Endodermal cell (in vitro differentiated cells): ENCODE measurements around the gene CAPNS1. TPM values are rescaled to one million over a fixed set of nuclear protein-coding genes. Genes with fewer than 3 reads are reported as not detected.

Source experiments
- DNase-seq: peaks from one replicate; pipeline ENCODE4 v3.0.0-alpha.2; 2017
- H3K27ac ChIP-seq: 2 replicates; pipeline ENCODE4 v1.5.1; 2013; ENCODE audit warnings: mild to moderate bottlenecking, low read depth, low read length, moderate library complexity
- H3K27me3 ChIP-seq: 2 replicates; pipeline ENCODE4 v1.6.1; 2013; ENCODE audit warnings: mild to moderate bottlenecking, low read length, moderate library complexity; ENCODE audit not compliant: insufficient read depth, control insufficient read depth, poor library complexity, severe bottlenecking
- H3K36me3 ChIP-seq: 2 replicates; pipeline ENCODE4 v1.7.0; 2013; ENCODE audit warnings: mild to moderate bottlenecking, low read length, moderate library complexity; ENCODE audit not compliant: control insufficient read depth, insufficient read depth
- H3K4me1 ChIP-seq: one replicate; pipeline ENCODE4 v1.7.0; 2013; ENCODE audit warnings: low read length; ENCODE audit not compliant: control insufficient read depth, insufficient read depth
- H3K4me3 ChIP-seq: 2 replicates; pipeline ENCODE4 v1.5.1; 2013; ENCODE audit warnings: mild to moderate bottlenecking, low read length, moderate library complexity
- H3K9ac ChIP-seq: 2 replicates; pipeline ENCODE4 v1.6.1; 2013; ENCODE audit warnings: mild to moderate bottlenecking, low read length, moderate library complexity; ENCODE audit not compliant: poor library complexity, severe bottlenecking; ENCODE audit errors: extremely low read depth
- H3K9me3 ChIP-seq: 2 replicates; pipeline ENCODE4 v1.6.1; 2013; ENCODE audit warnings: mild to moderate bottlenecking, low read length, moderate library complexity; ENCODE audit not compliant: control insufficient read depth
- H3K27ac Mint-ChIP-seq: 2 replicates; pipeline ENCODE4 v1.8.0; 2020; ENCODE audit warnings: mixed read lengths
- H3K27me3 Mint-ChIP-seq: 2 replicates; pipeline ENCODE4 v1.8.0; 2021; ENCODE audit warnings: mild to moderate bottlenecking, mixed read lengths; ENCODE audit not compliant: insufficient read depth
- H3K36me3 Mint-ChIP-seq: 2 replicates; pipeline ENCODE4 v1.8.0; 2020; ENCODE audit warnings: low read depth, mixed read lengths
- H3K4me1 Mint-ChIP-seq: 2 replicates; pipeline ENCODE4 v1.8.0; 2020; ENCODE audit warnings: mixed read lengths
- H3K4me3 Mint-ChIP-seq: 2 replicates; pipeline ENCODE4 v1.8.0; 2020; ENCODE audit warnings: mild to moderate bottlenecking, moderate library complexity, mixed read lengths
- H3K9me3 Mint-ChIP-seq: 2 replicates; pipeline ENCODE4 v1.8.0; 2020; ENCODE audit warnings: mild to moderate bottlenecking, mixed read lengths
- CTCF ChIP-seq: fragments of 200-600 bp; sonication (generic); conservative IDR thresholded peaks from 2 replicates; pipeline ENCODE4 v1.5.0; 2021; ENCODE audit warnings: antibody characterized with exemption, mild to moderate bottlenecking
- WGBS, 2 experiments: methylation state at CpG; one replicate each; pipeline versions ENCODE4 v1.1.5 to v1.1.7; 2013; ENCODE audit warnings: missing lambda C conversion rate in 2 of 2, mixed read lengths in 1 of 2; ENCODE audit not compliant: insufficient coverage in 1 of 2, insufficient read length in 1 of 2; 5-methylcytosine and 5-hydroxymethylcytosine counted together
- total RNA-seq, 2 donors: library from RNA; stranded (reverse); fragmentation: NEBNext Ultra II Directional in 1 of 2; extraction: Animal tissue kit (Norgen Biotek cat#: 25700) in 1 of 2; gene quantifications; 2 replicates in 1 of 2; 3 replicates in 1 of 2; pipeline ENCODE4 v1.2.1, GENCODE V29; 2021

The CAPNS1 gene
- total RNA-seq, 2 donors from 2014 or later, result 633 to 714 TPM

GRCh38 chr19:36136964-36137686 is 2.7 kb upstream of the CAPNS1 start:
- H3K4me3 Mint-ChIP-seq, result no peak overlapping the region

GRCh38 chr19:36139120-36139472 is 770 bp upstream of the CAPNS1 start:
- H3K27me3 ChIP-seq, result no peaks in the 10 kb centered on the region
- no peaks in the 10 kb centered on the region for H3K4me1 ChIP-seq
- WGBS, 2 experiments, result 29 to 69% methylated on average over 1 to 5 of the region's 7 CpGs
- H3K4me1 Mint-ChIP-seq, result peaks cover 13% of the 10 kb centered on the region
- H3K4me3 Mint-ChIP-seq, result peak overlapping the region; percentile 99
- H3K27ac ChIP-seq, result peak overlapping the region; percentile 64
- DNase-seq, result no peak
- H3K4me3 ChIP-seq, result peak overlapping the region; percentile 100
- H3K27ac Mint-ChIP-seq, result peak overlapping the region; percentile 98
- no peaks in the 10 kb centered on the region for H3K9me3 ChIP-seq
- peak overlapping the region; percentile 96 for H3K9ac ChIP-seq
- no peak for TF ChIP-seq CTCF
- peaks cover 23% of the 10 kb centered on the region for H3K36me3 Mint-ChIP-seq
- peaks cover 6% of the 10 kb centered on the region for H3K27me3 Mint-ChIP-seq
- no peaks in the 10 kb centered on the region for H3K9me3 Mint-ChIP-seq
- H3K36me3 ChIP-seq, result peaks cover 21% of the 10 kb centered on the region

More at GRCh38 chr19:36136964-36137686, 2.7 kb upstream of the CAPNS1 start:
- no peaks in the 10 kb centered on the region for H3K4me1 ChIP-seq
- no peak overlapping the region for H3K27ac ChIP-seq
- no peak for TF ChIP-seq CTCF
- Mint-ChIP-seq H3K4me1 (peaks cover 13% of the 10 kb centered on the region), H3K27ac (no peak overlapping the region), H3K27me3 (peaks cover 6% of the 10 kb centered on the region), H3K9me3 (no peaks in the 10 kb centered on the region), H3K36me3 (peaks cover 11% of the 10 kb centered on the region)
- H3K27me3 ChIP-seq, result no peaks in the 10 kb centered on the region
- H3K36me3 ChIP-seq, result peaks cover 7% of the 10 kb centered on the region
- DNase-seq, result no peak
- no peak overlapping the region for H3K4me3 ChIP-seq
- no peaks in the 10 kb centered on the region for H3K9me3 ChIP-seq
- H3K9ac ChIP-seq, result no peak overlapping the region
- WGBS, 2 experiments, result 89 to 95% methylated on average over 8 to 12 of the region's 12 CpGs

- H3K27ac Mint-ChIP-seq, result peak overlapping the region; percentile 98
- no peak for TF ChIP-seq CTCF
- Histone ChIP-seq H3K36me3 (peaks cover 35% of the 10 kb centered on the region), H3K9ac (peak overlapping the region; percentile 96), H3K4me3 (peak overlapping the region; percentile 100), H3K27me3 (no peaks in the 10 kb centered on the region), H3K9me3 (no peaks in the 10 kb centered on the region), H3K27ac (peak overlapping the region; percentile 31), H3K4me1 (no peaks in the 10 kb centered on the region)
- no peaks in the 10 kb centered on the region for H3K9me3 Mint-ChIP-seq
- H3K36me3 Mint-ChIP-seq, result peaks cover 34% of the 10 kb centered on the region
- WGBS, 2 experiments, result 0% methylated on average over 10 to 31 of the region's 31 CpGs
- DNase-seq, result peak; percentile 87
- H3K4me1 Mint-ChIP-seq, result peaks cover 13% of the 10 kb centered on the region
- peaks cover 2% of the 10 kb centered on the region for H3K27me3 Mint-ChIP-seq
- peak overlapping the region; percentile 99 for H3K4me3 Mint-ChIP-seq
These were observed 605 bp downstream of the CAPNS1 start for GRCh38 chr19:36140304-36141038.
